Measurements from ENCODE around the gene S100A7A.
A peak's percentile ranks its signal among the peaks of the same experiment; 100 is the strongest.
"Not testable (repeated sequence)": the region's sequence is repeated elsewhere in the genome, so short reads cannot be mapped to it uniquely, and the experiment has no call there.

Gene S100A7A

GRCh38 chr1:153422450-153423068, 6.2 kb downstream of the S100A7A start:
- peak; percentile 15 to 51 for DNase-seq (ENCODE audit: low read depth in 1 of 2, low spot score in 1 of 2)

DNA sequence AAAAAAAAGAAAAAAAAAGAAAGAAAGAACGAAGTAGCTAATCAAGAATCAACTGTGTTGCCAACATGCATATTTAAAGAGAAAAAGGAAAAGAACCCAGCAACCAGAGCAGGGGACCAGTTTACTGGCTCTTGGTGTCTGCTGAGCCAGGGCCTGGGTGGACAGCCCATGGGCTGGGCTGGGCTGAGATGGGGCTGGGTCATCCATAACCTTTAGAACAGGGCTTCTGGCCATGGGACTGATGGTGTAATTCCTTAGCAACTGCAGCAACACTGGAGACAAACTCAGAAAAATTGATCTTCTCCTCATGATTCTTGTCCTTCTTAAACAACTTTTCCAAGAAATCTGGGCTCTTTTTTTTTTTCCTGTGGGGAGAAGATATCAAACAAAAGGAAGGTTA, 10.5 kb downstream of the S100A7A start:
- DNase-seq (ENCODE audit: low read depth in 1 of 2, low spot score in 1 of 2): no peak

DNA sequence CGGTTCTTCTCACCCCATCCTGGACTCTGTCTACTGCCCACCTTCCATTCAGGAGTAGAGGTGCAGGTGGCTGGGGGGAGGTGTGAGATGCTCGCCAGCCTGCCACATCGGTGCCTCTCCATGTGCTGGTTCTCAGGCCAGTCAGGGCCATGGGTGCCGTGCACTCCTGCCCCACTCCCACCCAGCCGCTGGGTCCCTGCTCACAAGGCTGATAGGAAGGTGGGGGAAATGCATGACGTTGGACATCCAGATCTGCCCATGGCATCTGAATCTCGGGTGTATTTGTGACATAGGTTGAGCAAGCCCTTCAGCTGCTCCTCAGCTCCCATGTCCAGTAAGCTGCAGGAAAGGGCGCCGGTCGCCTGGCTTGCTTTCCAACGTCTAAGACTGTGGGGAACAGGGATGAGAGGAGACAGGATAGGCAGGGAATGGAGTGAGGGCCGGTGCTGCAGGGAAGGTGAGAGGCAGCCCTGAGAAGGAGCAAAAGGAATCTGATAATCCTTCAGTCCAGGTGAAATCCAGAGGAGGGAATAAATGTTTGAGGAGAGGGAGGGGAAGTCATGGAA, 11.8 kb downstream of the S100A7A start:
- DNase-seq (ENCODE audit: low read depth in 1 of 2, low spot score in 1 of 2): no peak

GRCh38 chr1:153428791-153429190, 12.5 kb downstream of the S100A7A start:
- DNase-seq (ENCODE audit: low read depth in 1 of 2, low spot score in 1 of 2): no peak

DNA sequence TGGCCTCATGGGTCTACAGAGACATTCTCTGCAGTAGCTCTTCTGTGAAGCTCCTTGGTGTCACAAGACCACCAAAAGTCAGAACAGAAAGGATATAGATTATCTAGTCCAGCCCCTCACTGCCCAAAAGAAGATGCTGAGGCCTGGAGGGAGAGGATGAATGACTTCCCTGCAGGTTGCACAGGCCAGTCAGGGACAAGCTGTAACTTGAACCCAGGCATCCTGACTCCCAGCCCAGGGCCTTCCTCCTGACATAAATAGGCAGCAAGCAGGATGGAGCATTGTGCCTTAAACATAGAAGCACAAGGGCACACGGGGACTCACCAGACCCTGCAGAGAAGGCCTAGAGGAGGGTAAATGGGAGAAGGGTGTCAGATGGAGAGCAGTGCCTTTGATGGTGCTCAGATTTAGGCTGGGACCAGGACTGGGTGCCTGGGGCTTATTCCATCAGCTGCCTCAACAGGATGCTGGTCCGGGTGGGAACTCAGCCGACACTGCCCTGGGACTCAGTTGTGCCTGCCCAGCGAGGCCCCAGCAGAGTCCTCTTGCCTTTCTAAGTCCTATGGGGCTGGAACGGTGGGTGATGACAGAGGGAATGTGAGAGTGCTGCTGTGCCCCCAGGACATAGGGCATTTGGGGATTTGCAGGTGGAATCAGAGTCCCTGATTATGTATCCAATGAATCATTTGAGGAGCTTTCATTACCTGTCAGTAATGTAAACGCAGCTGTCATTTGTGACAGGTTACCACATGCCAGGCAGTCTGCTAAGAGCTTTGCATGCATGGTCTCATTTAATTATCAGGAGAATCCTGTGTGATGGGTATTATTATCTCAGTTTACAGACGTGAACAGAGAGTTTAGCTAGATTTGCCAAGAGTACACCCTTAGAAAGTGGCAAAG, 13.2 kb downstream of the S100A7A start:
- no peak for DNase-seq (ENCODE audit: low read depth in 1 of 2, low spot score in 1 of 2)

GRCh38 chr1:153430166-153430553, 13.8 kb downstream of the S100A7A start:
- no peak for DNase-seq (ENCODE audit: low read depth in 1 of 2, low spot score in 1 of 2)

- no peak for DNase-seq (ENCODE audit: low read depth in 1 of 2, low spot score in 1 of 2)
Measured at GRCh38 chr1:153430561-153430960, 14.2 kb downstream of the S100A7A start.

GRCh38 chr1:153431002-153431401, 14.7 kb downstream of the S100A7A start:
- DNase-seq (ENCODE audit: low read depth in 1 of 2, low spot score in 1 of 2): no peak

DNA sequence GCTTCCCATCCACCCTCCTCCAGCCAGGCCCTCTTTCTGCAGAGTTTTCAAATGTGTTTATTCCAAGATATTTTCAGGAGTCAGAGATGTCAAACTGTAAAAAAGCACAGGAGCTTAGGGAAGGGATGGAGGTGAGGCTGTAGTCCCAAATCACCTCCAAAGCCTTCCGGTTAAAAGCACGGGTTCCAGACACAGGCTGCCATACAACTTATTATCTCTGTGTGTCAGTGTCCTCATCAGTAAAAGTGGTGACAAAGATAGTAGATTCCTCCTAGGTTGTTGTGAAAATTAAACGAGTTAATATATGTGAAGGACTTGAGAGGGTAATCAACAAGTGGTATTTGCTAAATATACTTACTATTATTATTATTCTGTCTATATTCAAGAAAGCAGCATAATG, 15.1 kb downstream of the S100A7A start:
- no peak for DNase-seq (ENCODE audit: low read depth in 1 of 2, low spot score in 1 of 2)

DNA sequence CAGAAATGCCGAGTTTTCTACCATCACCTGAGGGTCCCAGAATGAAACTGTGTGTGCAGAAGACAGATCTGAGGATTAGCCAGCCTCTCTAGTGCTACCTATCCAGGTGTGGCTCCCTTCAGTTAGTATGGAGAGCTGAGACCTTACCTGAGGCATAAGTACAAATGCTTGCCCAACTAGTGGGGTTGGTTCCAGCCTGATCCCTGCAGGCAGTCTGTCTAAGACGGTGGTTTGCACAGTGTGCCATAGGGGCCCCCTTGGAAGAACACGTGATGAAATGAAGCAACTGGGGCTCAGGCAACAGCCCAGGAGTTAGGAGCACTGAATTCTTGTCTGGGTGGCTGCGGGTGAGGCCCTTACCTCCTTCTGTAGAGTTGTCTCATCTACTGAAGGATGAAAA, 15.6 kb downstream of the S100A7A start:
- DNase-seq (ENCODE audit: low read depth in 1 of 2, low spot score in 1 of 2): no peak

GRCh38 chr1:153432874-153433681, 16.8 kb downstream of the S100A7A start:
- no peak for DNase-seq (ENCODE audit: low read depth in 1 of 2, low spot score in 1 of 2)

DNA sequence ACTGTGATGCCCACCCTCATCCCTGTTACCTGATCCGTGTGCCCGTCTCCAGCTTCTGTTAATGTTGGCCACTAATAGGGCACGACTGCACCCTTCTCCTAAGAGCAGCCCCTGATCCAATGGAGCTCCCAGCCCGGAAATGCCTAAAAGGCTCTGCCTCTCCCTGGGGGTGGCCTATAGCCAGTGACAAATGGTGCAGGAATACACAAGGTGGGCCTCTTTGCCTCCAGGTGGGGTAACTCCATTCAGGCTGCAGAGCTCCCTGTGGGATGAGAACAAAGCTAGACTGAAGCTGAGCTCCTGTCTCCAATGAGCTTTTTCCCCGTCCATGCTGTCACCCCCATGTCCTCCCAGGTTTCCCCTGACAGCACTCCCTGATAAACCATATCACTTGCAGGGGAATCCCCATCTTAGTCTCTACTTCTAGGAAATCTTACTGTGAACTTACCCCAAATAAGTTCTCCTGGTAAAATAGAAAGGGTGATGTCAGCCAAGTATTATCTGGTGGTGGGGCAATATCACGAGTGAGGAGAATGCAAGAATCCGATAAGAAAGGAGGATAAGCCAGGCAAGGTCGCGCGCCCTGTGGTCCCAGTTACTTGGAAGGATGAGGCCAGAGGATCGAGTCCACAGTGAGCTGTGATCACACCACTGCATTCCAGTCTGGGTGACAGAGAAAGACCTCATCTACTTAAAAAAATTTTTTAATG, 18.6 kb downstream of the S100A7A start:
- no peak for DNase-seq (ENCODE audit: low read depth in 1 of 2, low spot score in 1 of 2)

DNA sequence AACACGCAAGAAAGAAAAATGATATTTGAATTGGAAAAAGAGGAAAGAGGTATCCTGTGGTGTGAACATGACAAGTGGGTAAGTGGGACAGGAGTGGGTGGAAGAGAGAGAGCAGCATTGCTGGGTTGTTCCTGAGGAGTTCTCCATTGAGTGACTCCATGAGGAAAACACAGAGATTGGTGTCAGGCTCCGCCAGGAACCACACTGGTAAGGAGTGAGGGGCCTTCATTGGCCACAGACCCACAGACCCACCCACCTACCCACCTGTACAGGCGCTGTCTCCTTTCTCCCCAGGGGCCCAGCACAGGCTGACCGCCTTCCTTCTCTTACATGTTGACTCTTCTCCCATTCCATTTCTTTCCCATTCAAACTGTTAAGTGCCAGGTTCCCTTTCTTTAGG, 20.9 kb downstream of the S100A7A start:
- DNase-seq (ENCODE audit: low read depth in 1 of 2, low spot score in 1 of 2): no peak

GRCh38 chr1:153438599-153438998, 22.3 kb downstream of the S100A7A start:
- DNase-seq (ENCODE audit: low read depth in 1 of 2, low spot score in 1 of 2): no peak

DNA sequence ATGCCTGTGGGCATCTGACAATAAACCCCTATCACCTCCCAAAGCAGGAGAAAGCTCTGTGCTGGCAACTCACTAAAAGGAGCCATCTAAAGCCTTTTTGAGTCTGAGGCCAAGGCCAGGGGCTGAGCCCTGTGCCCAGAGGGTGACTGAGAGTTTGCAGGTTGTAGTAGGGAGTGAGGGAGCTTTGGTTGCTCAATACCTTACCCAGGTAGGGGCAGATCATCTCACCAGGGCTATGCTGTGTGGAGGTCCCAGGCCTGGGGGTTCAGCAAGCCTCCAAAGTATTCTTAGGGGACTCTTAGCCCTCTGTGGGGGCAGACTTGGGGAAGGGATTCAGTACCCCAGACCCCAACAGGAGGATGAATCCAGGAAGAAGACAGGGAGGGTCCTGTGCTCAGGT, 23.0 kb downstream of the S100A7A start:
- no peak for DNase-seq (ENCODE audit: low read depth in 1 of 2, low spot score in 1 of 2)

- DNase-seq (ENCODE audit: low read depth in 1 of 2, low spot score in 1 of 2): no peak
Measured at GRCh38 chr1:153441238-153441755, 25.0 kb downstream of the S100A7A start.

- no peak for DNase-seq (ENCODE audit: low read depth in 1 of 2, low spot score in 1 of 2)
Measured at GRCh38 chr1:153443486-153443885, 27.2 kb downstream of the S100A7A start.

DNA sequence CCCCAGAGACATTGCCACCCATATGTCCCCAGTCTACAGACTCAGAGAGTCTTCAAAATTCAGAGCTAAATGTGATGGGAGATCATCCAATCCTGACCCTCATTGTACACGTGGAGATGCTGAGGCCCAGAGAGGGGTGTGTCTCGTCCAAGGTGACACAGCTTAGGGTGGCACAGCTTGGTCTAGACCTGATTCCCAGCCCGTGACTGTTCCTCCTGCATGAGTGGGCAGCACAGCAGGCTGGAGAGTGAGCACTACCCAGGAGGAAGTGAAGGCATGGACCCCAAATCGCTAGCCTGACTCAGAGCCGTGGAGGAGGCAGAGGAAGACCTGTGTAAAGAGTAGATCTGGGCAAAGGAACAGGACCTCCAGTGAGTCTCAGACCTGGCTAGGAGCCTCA, 27.8 kb downstream of the S100A7A start:
- DNase-seq (ENCODE audit: low read depth in 1 of 2, low spot score in 1 of 2): no peak

DNA sequence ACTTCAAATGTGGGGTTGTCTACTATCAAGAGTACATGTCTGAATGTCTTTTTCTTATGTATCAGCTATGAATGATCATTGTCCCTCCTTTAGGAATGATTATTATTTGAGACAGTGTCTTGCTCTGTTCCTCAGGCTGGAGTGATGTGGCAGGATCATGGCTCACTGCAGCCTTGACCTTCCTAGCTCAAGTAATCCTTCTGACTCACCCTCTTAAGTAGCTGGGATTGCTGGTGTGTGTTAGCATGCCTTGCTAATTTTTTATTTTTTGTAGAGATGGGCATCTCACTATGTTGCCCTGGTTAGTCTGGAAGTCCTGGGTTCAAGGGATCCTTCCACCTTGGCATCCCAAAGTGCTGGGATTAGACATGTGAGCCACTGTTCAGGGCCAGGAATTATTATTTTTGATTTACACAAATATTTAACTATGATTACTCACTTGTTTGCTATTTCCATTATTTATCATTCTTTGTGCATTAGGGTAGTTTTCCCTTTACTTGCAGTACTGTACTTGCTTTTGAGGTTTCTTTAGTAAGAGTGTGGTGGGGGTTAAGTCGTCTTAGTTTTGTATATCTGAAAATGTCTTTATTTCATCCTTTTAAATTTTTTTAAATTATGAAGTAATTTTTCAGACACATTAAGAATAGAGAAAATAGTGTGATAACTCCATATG, 31.3 kb downstream of the S100A7A start:
- DNase-seq (ENCODE audit: low read depth in 1 of 2, low spot score in 1 of 2): no peak

- not testable (repeated sequence) for DNase-seq (ENCODE audit: low read depth in 1 of 2, low spot score in 1 of 2)
Measured at GRCh38 chr1:153448851-153449250, 32.5 kb downstream of the S100A7A start.
